ENCODE measurements around the gene LMCD1. TPM values are rescaled to one million over a fixed set of nuclear protein-coding genes. Genes with fewer than 3 reads are reported as not detected.

The LMCD1 gene
- total RNA-seq, 1 experiment from 2014 or later = 23.9 TPM

GRCh38 chr3:8532251-8532871 is 30.7 kb downstream of the LMCD1 start:
- ChIA-PET POLR2A (no interaction called here), CTCF (no interaction called here)
- Histone ChIP-seq H3K9me3 (no peaks in the 10 kb centered on the region), H3K27me3 (replicated peaks; ENCODE audit: control insufficient read depth, insufficient read depth, low read length) (no peaks in the 10 kb centered on the region), H3K4me3 (ENCODE audit: low read depth, low read length) (no peak overlapping the region), H3K36me3 (ENCODE audit: control insufficient read depth, insufficient read depth, low read length) (no peaks in the 10 kb centered on the region), H3K4me1 (peaks cover 12% of the 10 kb centered on the region)
- Mint-ChIP-seq H3K4me1 (ENCODE audit: low read depth, unreplicated experiment) (peaks cover 10% of the 10 kb centered on the region), H3K4me3 (ENCODE audit: unreplicated experiment) (no peak overlapping the region), H3K27ac (ENCODE audit: unreplicated experiment) (no peak overlapping the region), H3K36me3 (ENCODE audit: insufficient read depth, unreplicated experiment) (peaks cover 14% of the 10 kb centered on the region), H3K27me3 (ENCODE audit: insufficient read depth, unreplicated experiment) (no peaks in the 10 kb centered on the region), H3K9me3 (ENCODE audit: unreplicated experiment) (no peaks in the 10 kb centered on the region)
- TF ChIP-seq, protein P1, sequence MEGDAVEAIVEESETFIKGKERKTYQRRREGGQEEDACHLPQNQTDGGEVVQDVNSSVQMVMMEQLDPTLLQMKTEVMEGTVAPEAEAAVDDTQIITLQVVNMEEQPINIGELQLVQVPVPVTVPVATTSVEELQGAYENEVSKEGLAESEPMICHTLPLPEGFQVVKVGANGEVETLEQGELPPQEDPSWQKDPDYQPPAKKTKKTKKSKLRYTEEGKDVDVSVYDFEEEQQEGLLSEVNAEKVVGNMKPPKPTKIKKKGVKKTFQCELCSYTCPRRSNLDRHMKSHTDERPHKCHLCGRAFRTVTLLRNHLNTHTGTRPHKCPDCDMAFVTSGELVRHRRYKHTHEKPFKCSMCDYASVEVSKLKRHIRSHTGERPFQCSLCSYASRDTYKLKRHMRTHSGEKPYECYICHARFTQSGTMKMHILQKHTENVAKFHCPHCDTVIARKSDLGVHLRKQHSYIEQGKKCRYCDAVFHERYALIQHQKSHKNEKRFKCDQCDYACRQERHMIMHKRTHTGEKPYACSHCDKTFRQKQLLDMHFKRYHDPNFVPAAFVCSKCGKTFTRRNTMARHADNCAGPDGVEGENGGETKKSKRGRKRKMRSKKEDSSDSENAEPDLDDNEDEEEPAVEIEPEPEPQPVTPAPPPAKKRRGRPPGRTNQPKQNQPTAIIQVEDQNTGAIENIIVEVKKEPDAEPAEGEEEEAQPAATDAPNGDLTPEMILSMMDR (IDR thresholded peaks at IDR 0.05; ENCODE audit: insufficient read depth in 1 of 2, low read depth in 1 of 2, low read length in 1 of 2, severe bottlenecking in 1 of 2, unreplicated experiment in 1 of 2) = no peak
- intact Hi-C loops (cut with micrococcal nuclease; ENCODE audit: unreplicated experiment) = no loop called here
- no peak for DNase-seq
- BruUV-seq (replicated peaks) = no TSS peak

DNA sequence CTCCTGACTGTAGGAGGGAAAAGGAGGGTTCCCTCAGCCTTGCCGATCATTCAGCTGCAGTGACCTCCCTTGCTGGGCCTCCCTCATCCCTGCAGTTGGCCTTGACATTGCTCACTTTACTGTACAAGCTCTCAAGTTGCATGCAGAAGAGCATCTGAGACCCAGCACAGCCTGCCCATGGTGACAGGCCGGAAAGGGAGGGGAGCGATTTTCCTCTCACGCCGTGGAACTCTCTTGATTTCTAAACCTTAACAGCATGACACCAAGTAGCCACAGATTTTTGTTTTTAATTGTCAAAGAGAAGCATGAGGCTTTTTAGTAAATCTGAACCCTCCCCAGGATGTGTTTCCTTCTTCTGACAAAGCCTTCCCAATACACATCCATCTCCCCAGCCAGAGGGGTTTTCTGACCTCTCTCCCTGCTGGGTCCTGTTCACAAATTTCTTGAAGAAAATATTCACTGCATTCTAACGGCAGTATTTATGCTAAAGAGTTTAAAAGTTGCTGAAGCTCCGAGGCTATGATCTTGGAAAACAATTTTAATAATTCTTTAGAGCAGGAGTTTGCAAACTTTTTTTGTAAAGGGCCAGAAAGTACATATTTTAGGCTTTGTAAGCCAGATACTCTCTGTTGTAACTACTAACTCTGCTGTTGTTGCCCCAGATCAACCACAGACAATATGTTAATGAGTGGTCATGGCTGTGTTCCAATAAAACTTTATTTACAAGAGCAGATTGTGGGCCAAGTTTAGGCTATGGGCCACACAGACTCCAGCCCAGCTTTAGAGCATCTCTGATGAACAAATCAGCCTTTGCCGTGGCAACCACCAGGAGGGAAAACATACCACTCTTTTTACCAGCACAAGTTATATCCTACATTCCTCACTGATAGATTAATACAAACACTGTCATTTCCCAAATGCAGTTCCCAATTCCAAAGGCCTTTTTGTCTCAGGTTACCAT is 34.8 kb downstream of the LMCD1 start:
- Histone ChIP-seq H3K4me3 (ENCODE audit: low read depth, low read length) (no peak overlapping the region), H3K4me1 (no peaks in the 10 kb centered on the region), H3K27me3 (replicated peaks; ENCODE audit: control insufficient read depth, insufficient read depth, low read length) (no peaks in the 10 kb centered on the region), H3K9me3 (no peaks in the 10 kb centered on the region), H3K36me3 (ENCODE audit: control insufficient read depth, insufficient read depth, low read length) (no peaks in the 10 kb centered on the region)
- H3K27ac Mint-ChIP-seq (ENCODE audit: unreplicated experiment) = no peak overlapping the region
- H3K36me3 Mint-ChIP-seq (ENCODE audit: insufficient read depth, unreplicated experiment) = peaks cover 28% of the 10 kb centered on the region
- BruUV-seq (replicated peaks) = no TSS peak
- CTCF ChIA-PET = no interaction called here
- intact Hi-C loops (cut with micrococcal nuclease; ENCODE audit: unreplicated experiment) = no loop called here
- peaks cover 10% of the 10 kb centered on the region for H3K4me1 Mint-ChIP-seq (ENCODE audit: low read depth, unreplicated experiment)
- POLR2A ChIA-PET = no interaction called here
- no peak for DNase-seq
- H3K27me3 Mint-ChIP-seq (ENCODE audit: insufficient read depth, unreplicated experiment) = no peaks in the 10 kb centered on the region
- TF ChIP-seq, protein P1 (IDR thresholded peaks at IDR 0.05; ENCODE audit: insufficient read depth in 1 of 2, low read depth in 1 of 2, low read length in 1 of 2, severe bottlenecking in 1 of 2, unreplicated experiment in 1 of 2) = no peak
- H3K9me3 Mint-ChIP-seq (ENCODE audit: unreplicated experiment) = no peaks in the 10 kb centered on the region
- no peak overlapping the region for H3K4me3 Mint-ChIP-seq (ENCODE audit: unreplicated experiment)

GRCh38 chr3:8537440-8537839 is 35.8 kb downstream of the LMCD1 start:
- Mint-ChIP-seq H3K4me3 (ENCODE audit: unreplicated experiment) (no peak overlapping the region), H3K27ac (ENCODE audit: unreplicated experiment) (no peak overlapping the region), H3K27me3 (ENCODE audit: insufficient read depth, unreplicated experiment) (no peaks in the 10 kb centered on the region), H3K36me3 (ENCODE audit: insufficient read depth, unreplicated experiment) (peaks cover 36% of the 10 kb centered on the region), H3K9me3 (ENCODE audit: unreplicated experiment) (no peaks in the 10 kb centered on the region), H3K4me1 (ENCODE audit: low read depth, unreplicated experiment) (peaks cover 10% of the 10 kb centered on the region)
- Histone ChIP-seq H3K27me3 (replicated peaks; ENCODE audit: control insufficient read depth, insufficient read depth, low read length) (no peaks in the 10 kb centered on the region), H3K4me3 (ENCODE audit: low read depth, low read length) (no peak overlapping the region), H3K4me1 (no peaks in the 10 kb centered on the region), H3K36me3 (ENCODE audit: control insufficient read depth, insufficient read depth, low read length) (no peaks in the 10 kb centered on the region; the same call in 1 of the 2 replicates), H3K9me3 (no peaks in the 10 kb centered on the region)
- BruUV-seq (replicated peaks) = no TSS peak
- intact Hi-C loops (cut with micrococcal nuclease; ENCODE audit: unreplicated experiment) = no loop called here
- DNase-seq = no peak
- TF ChIP-seq, protein P1 (IDR thresholded peaks at IDR 0.05; ENCODE audit: insufficient read depth in 1 of 2, low read depth in 1 of 2, low read length in 1 of 2, severe bottlenecking in 1 of 2, unreplicated experiment in 1 of 2) = no peak
- ChIA-PET CTCF (no interaction called here), POLR2A (no interaction called here)
